ENCODE measurements around the gene SDF2. TPM values are rescaled to one million over a fixed set of nuclear protein-coding genes. Genes with fewer than 3 reads are reported as not detected.

SDF2 gene
- total and polyA plus RNA-seq, 3 donors from 2014 or later: 59.7 to 65.0 (median 64.6) TPM

DNA sequence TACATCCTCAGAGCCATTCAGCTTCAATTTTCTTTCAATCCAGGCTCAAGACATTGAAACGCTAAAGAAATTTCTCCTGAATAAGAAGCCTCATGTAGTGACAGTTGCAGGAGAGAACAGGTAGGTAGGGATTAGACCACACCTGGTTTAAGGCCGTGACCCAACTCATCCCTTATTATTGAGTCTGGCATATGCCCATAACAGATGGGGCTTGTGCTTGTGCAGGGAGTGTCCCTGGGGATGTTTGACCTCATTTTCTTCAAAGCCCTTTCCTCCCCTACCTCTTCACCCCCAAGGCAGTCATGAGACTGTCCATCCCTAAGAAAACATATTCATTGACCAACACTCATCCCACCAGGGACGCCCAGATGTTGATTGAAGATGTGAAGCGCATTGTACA is 24.6 kb upstream of the SDF2 start:
- no peaks in the 10 kb centered on the region for H3K36me3 ChIP-seq (ENCODE audit: low read depth, missing control alignments)
- H3K4me1 ChIP-seq: no peaks in the 10 kb centered on the region
- TF ChIP-seq, protein P1, sequence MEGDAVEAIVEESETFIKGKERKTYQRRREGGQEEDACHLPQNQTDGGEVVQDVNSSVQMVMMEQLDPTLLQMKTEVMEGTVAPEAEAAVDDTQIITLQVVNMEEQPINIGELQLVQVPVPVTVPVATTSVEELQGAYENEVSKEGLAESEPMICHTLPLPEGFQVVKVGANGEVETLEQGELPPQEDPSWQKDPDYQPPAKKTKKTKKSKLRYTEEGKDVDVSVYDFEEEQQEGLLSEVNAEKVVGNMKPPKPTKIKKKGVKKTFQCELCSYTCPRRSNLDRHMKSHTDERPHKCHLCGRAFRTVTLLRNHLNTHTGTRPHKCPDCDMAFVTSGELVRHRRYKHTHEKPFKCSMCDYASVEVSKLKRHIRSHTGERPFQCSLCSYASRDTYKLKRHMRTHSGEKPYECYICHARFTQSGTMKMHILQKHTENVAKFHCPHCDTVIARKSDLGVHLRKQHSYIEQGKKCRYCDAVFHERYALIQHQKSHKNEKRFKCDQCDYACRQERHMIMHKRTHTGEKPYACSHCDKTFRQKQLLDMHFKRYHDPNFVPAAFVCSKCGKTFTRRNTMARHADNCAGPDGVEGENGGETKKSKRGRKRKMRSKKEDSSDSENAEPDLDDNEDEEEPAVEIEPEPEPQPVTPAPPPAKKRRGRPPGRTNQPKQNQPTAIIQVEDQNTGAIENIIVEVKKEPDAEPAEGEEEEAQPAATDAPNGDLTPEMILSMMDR (IDR thresholded peaks at IDR 0.05): no peak
- TF ChIP-seq POLR2A (IDR thresholded peaks at IDR 0.05): no peak
- no peak overlapping the region for H3K27ac ChIP-seq
- intact Hi-C loops (cut with DNase I; ENCODE audit: low total_unique reads): no loop called here
- no peaks in the 10 kb centered on the region for H3K27me3 ChIP-seq
- 93 to 94% methylated on average over 4 of the region's 4 CpGs for WGBS, 2 donors
- DNase-seq: no peak
- no peak overlapping the region for H3K4me3 ChIP-seq
- H3K9me3 ChIP-seq: no peaks in the 10 kb centered on the region

DNA sequence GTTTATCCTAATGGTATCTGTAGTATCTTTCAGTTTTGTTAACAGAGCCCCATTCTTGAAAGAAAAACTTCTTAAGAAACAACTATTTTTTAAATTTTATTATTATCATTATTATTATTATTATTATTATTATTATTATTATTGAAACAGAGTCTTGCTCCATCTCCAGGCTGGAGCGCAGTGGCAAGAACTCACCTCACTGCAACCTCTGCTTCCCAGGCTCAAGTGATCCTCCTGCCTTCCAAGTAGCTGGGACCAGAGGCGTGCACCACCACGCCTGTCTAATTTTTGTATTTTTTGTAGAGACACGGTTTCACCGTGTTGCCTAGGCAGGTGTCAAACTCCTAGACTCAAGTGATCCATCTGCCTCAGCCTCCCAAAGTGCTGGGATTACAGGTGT is 23.7 kb upstream of the SDF2 start:
- H3K4me3 ChIP-seq: no peak overlapping the region
- TF ChIP-seq, protein P1 (IDR thresholded peaks at IDR 0.05): no peak
- no peak for TF ChIP-seq POLR2A (IDR thresholded peaks at IDR 0.05)
- H3K27ac ChIP-seq: no peak overlapping the region
- intact Hi-C loops (cut with DNase I; ENCODE audit: low total_unique reads): no loop called here
- H3K9me3 ChIP-seq: no peaks in the 10 kb centered on the region
- H3K4me1 ChIP-seq: no peaks in the 10 kb centered on the region
- DNase-seq: no peak
- no peaks in the 10 kb centered on the region for H3K27me3 ChIP-seq
- H3K36me3 ChIP-seq (ENCODE audit: low read depth, missing control alignments): no peaks in the 10 kb centered on the region
- WGBS, 2 donors: 86 to 89% methylated on average over 5 of the region's 5 CpGs

- 33 to 71% methylated on average over 3 of the region's 3 CpGs for WGBS, 2 donors
- intact Hi-C loops (cut with DNase I; ENCODE audit: low total_unique reads): no loop called here
- Histone ChIP-seq H3K36me3 (ENCODE audit: low read depth, missing control alignments) (no peaks in the 10 kb centered on the region), H3K4me3 (no peak overlapping the region), H3K4me1 (no peaks in the 10 kb centered on the region), H3K9me3 (no peaks in the 10 kb centered on the region), H3K27ac (no peak overlapping the region), H3K27me3 (no peaks in the 10 kb centered on the region)
- peak; percentile 89 for DNase-seq
- TF ChIP-seq, protein P1 (IDR thresholded peaks at IDR 0.05): peak in 1 of 3 experiments; percentile 13
- no peak for TF ChIP-seq POLR2A (IDR thresholded peaks at IDR 0.05)
Observed at GRCh38 chr17:28684963-28685362, 23.3 kb upstream of the SDF2 start.

- TF ChIP-seq POLR2A (IDR thresholded peaks at IDR 0.05): no peak
- TF ChIP-seq, protein P1 (IDR thresholded peaks at IDR 0.05): no peak
- Histone ChIP-seq H3K9me3 (no peaks in the 10 kb centered on the region), H3K36me3 (ENCODE audit: low read depth, missing control alignments) (no peaks in the 10 kb centered on the region), H3K27ac (no peak overlapping the region), H3K27me3 (no peaks in the 10 kb centered on the region), H3K4me1 (no peaks in the 10 kb centered on the region), H3K4me3 (no peak overlapping the region)
- 92 to 94% methylated on average over 2 to 11 of the region's 11 CpGs for WGBS, 2 donors
- no peak for DNase-seq
- intact Hi-C loops (cut with DNase I; ENCODE audit: low total_unique reads): no loop called here
Observed at GRCh38 chr17:28682655-28683054, 20.9 kb upstream of the SDF2 start.

DNA sequence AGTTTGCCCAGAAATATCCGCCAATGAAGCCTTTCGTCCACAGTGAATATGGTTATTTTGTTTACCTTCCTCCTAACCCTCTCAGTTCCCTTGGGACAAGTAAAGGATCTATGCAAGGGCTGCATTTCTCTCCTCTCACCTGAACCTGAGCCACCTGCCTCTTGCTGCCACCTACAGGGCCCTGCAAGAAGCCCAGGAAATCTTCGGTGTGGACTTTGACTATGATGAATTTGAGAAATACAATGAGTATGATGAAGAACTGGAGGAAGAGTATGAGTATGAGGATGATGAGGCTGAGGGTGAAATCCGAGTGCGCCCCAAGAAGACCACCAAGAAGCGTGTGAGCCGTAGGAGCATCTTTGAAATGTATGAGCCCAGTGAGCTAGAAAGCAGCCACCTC is 14.3 kb upstream of the SDF2 start:
- H3K9me3 ChIP-seq: no peaks in the 10 kb centered on the region
- no peaks in the 10 kb centered on the region for H3K36me3 ChIP-seq (ENCODE audit: low read depth, missing control alignments)
- H3K4me1 ChIP-seq: no peaks in the 10 kb centered on the region
- no peak overlapping the region for H3K27ac ChIP-seq
- intact Hi-C loops (cut with DNase I; ENCODE audit: low total_unique reads): no loop called here
- no peak for DNase-seq
- WGBS, 2 donors: 86 to 87% methylated on average over 7 of the region's 7 CpGs
- H3K4me3 ChIP-seq: no peak overlapping the region
- TF ChIP-seq, protein P1 (IDR thresholded peaks at IDR 0.05): no peak
- TF ChIP-seq POLR2A (IDR thresholded peaks at IDR 0.05): no peak
- no peaks in the 10 kb centered on the region for H3K27me3 ChIP-seq
